ENCODE results near the gene ST6GALNAC3.

DNA sequence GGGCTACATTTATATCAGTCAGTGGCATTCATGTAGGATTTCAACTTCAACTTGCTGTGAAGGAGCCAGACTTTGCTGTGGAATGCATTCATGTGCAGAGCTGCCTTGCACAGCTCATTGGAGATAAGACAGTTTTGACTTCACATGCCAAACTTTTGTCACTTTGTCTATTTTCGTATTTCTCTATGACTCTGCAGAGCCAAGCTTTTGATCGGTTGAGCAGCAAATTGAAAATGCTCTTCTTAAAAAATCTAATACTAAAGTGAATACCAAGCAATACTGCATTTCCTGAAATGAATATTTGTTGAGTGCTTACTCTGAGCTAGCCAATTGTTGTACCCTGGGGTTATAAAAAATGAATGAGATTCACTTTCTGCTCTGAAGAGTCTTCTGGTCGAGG is 388.7 kb downstream of the ST6GALNAC3 start:
- TF ChIP-seq EP300 (IDR thresholded peaks at IDR 0.05; ENCODE audit: low read depth), result no peak
- TF ChIP-seq, protein P1, sequence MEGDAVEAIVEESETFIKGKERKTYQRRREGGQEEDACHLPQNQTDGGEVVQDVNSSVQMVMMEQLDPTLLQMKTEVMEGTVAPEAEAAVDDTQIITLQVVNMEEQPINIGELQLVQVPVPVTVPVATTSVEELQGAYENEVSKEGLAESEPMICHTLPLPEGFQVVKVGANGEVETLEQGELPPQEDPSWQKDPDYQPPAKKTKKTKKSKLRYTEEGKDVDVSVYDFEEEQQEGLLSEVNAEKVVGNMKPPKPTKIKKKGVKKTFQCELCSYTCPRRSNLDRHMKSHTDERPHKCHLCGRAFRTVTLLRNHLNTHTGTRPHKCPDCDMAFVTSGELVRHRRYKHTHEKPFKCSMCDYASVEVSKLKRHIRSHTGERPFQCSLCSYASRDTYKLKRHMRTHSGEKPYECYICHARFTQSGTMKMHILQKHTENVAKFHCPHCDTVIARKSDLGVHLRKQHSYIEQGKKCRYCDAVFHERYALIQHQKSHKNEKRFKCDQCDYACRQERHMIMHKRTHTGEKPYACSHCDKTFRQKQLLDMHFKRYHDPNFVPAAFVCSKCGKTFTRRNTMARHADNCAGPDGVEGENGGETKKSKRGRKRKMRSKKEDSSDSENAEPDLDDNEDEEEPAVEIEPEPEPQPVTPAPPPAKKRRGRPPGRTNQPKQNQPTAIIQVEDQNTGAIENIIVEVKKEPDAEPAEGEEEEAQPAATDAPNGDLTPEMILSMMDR (IDR thresholded peaks at IDR 0.05), result no peak
- no peak for TF ChIP-seq POLR2A (IDR thresholded peaks at IDR 0.05)
